HEK293T (cell line): ENCODE results near the gene KLF17.

Experiments
- CTCF ChIA-PET: fragments of 350-600 bp; formaldehyde crosslinking; extraction: SDS; loops from one replicate; lab custom pipeline; 2021; ENCODE audit warnings: antibody characterized with exemption, inconsistent platforms; lab: Yijun Ruan, JAX
- POLR2A ChIA-PET: fragments of 350-600 bp; formaldehyde crosslinking; extraction: SDS; loops from one replicate; lab custom pipeline; 2020; ENCODE audit warnings: antibody characterized with exemption, inconsistent platforms; lab: Yijun Ruan, JAX
- DNase-seq: peaks from one replicate; pipeline ENCODE4 v3.0.0; 2012; ENCODE audit warnings: mixed read lengths; ENCODE audit errors: extremely low spot score
- ARNT ChIP-seq: fragments of 450-650 bp; IDR thresholded peaks from 2 replicates; pipeline ENCODE4 v1.6.1; 2017; ENCODE audit warnings: mild to moderate bottlenecking
- BHLHE40 ChIP-seq: fragments of 450-650 bp; IDR thresholded peaks from 2 replicates; pipeline ENCODE4 v1.6.1; 2016; ENCODE audit warnings: mild to moderate bottlenecking, moderate library complexity, borderline replicate concordance
- CTBP1 ChIP-seq: fragments of 450-650 bp; IDR thresholded peaks from 2 replicates; pipeline ENCODE4 v1.6.1; 2016; ENCODE audit warnings: borderline replicate concordance
- ELF4 ChIP-seq: fragments of 450-650 bp; IDR thresholded peaks from 2 replicates; pipeline ENCODE4 v1.6.1; 2017; ENCODE audit warnings: antibody characterized with exemption
- FOXA1 ChIP-seq: fragments of 450-650 bp; IDR thresholded peaks from 2 replicates; pipeline ENCODE4 v1.6.1; 2016; ENCODE audit warnings: mild to moderate bottlenecking
- FOXK2 ChIP-seq: fragments of 450-650 bp; IDR thresholded peaks from 2 replicates; pipeline ENCODE4 v1.6.1; 2016; ENCODE audit warnings: mild to moderate bottlenecking
- FOXM1 ChIP-seq: fragments of 450-650 bp; IDR thresholded peaks from 2 replicates; pipeline ENCODE4 v1.6.1; 2017; ENCODE audit warnings: mild to moderate bottlenecking, borderline replicate concordance
- HDGF ChIP-seq: fragments of 450-650 bp; IDR thresholded peaks from 2 replicates; pipeline ENCODE4 v1.6.1; 2017; ENCODE audit warnings: antibody characterized with exemption, borderline replicate concordance
- L3MBTL2 ChIP-seq: fragments of 450-650 bp; conservative IDR thresholded peaks from 2 replicates; pipeline ENCODE4 v1.6.1; 2016; ENCODE audit warnings: mild to moderate bottlenecking
- LEF1 ChIP-seq: fragments of 450-650 bp; IDR thresholded peaks from 2 replicates; pipeline ENCODE4 v1.6.1; 2017; ENCODE audit warnings: mild to moderate bottlenecking, borderline replicate concordance
- NFRKB ChIP-seq: fragments of 450-650 bp; IDR thresholded peaks from 2 replicates; pipeline ENCODE4 v1.6.1; 2016; ENCODE audit warnings: mild to moderate bottlenecking, moderate library complexity
- SP1 ChIP-seq: fragments of 450-650 bp; IDR thresholded peaks from 2 replicates; pipeline ENCODE4 v1.6.1; 2017
- SUZ12 ChIP-seq: fragments of 450-650 bp; IDR thresholded peaks from 2 replicates; pipeline ENCODE4 v1.6.1; 2016; ENCODE audit warnings: mild to moderate bottlenecking
- TARDBP ChIP-seq: fragments of 450-650 bp; IDR thresholded peaks from 2 replicates; pipeline ENCODE4 v1.6.1; 2016
- ZNF384 ChIP-seq: fragments of 450-650 bp; IDR thresholded peaks from 2 replicates; pipeline ENCODE4 v1.6.1; 2016
- TF ChIP-seq, protein P1 (sequence below): fragments of 450-650 bp; IDR thresholded peaks from 2 replicates; pipeline ENCODE4 v1.6.1; 2016

KLF17 gene

DNA sequence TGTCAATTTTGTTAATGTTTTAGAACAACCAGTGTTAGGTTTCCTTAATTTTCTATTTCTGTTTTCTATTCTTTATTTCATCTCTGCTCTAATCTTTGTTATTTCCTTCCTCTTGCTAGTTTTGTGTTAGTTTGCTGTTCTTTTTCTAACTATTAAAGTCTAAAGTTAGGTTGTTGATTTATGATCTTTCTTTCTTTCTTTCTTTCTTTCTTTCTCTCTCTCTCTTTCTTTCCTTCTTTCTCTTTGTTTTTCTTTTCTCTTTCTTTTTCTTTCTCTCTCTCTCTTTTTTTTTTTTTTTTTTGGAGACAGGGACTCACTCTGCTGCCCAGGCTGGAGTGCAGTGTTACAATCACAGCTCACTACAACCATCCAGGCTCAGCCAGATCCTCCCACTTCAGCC is 40.2 kb downstream of the KLF17 start:
- ChIA-PET CTCF (no interaction called here), POLR2A (no interaction called here)
- no peak for TF ChIP-seq SP1
- no peak for TF ChIP-seq TARDBP
- TF ChIP-seq ZNF384: no peak
- TF ChIP-seq ARNT: no peak
- no peak for TF ChIP-seq L3MBTL2
- no peak for TF ChIP-seq CTBP1
- no peak for TF ChIP-seq SUZ12
- no peak for TF ChIP-seq NFRKB
- TF ChIP-seq BHLHE40: no peak
- no peak for TF ChIP-seq FOXK2
- TF ChIP-seq FOXM1: no peak
- TF ChIP-seq, protein P1, sequence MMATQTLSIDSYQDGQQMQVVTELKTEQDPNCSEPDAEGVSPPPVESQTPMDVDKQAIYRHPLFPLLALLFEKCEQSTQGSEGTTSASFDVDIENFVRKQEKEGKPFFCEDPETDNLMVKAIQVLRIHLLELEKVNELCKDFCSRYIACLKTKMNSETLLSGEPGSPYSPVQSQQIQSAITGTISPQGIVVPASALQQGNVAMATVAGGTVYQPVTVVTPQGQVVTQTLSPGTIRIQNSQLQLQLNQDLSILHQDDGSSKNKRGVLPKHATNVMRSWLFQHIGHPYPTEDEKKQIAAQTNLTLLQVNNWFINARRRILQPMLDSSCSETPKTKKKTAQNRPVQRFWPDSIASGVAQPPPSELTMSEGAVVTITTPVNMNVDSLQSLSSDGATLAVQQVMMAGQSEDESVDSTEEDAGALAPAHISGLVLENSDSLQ: no peak
- no peak for DNase-seq

DNA sequence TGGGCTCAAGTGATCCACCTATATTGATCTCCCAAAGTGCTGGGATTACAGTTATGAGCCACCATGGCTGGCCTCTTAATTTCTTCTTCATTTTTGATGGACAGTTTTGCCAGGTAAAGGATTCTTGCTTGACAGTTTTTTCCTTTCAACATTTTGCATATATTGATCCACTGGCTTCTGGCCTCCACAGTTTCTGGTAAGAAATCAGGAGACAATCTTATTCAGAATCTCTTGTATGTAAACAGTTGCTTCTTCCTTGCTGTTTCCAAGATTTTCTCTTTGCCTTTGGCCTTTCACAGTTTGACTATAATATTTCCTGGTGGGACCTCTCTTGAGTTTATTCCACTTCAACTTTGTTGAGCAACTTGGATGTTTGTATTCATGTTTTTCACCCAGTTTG is 42.9 kb downstream of the KLF17 start:
- DNase-seq: no peak
- ChIA-PET CTCF (no interaction called here), POLR2A (no interaction called here)
- TF ChIP-seq TARDBP (no peak), SP1 (no peak), L3MBTL2 (no peak), ELF4 (no peak), CTBP1 (no peak), LEF1 (no peak), NFRKB (no peak), FOXA1 (no peak), HDGF (no peak), BHLHE40 (no peak), FOXM1 (no peak), SUZ12 (no peak), FOXK2 (no peak), ARNT (no peak), ZNF384 (no peak)
- TF ChIP-seq, protein P1: no peak

- ChIA-PET CTCF (no interaction called here), POLR2A (no interaction called here)
- TF ChIP-seq HDGF: no peak
- TF ChIP-seq ZNF384: no peak
- no peak for TF ChIP-seq NFRKB
- TF ChIP-seq, protein P1: no peak
- TF ChIP-seq SUZ12: no peak
- TF ChIP-seq TARDBP: no peak
- TF ChIP-seq LEF1: no peak
- TF ChIP-seq ARNT: no peak
- TF ChIP-seq L3MBTL2: no peak
- no peak for TF ChIP-seq FOXM1
- TF ChIP-seq CTBP1: no peak
- no peak for TF ChIP-seq SP1
- TF ChIP-seq FOXK2: no peak
- TF ChIP-seq ELF4: no peak
- no peak for TF ChIP-seq FOXA1
- no peak for TF ChIP-seq BHLHE40
- DNase-seq: no peak
Observed at GRCh38 chr1:44168520-44169098, 50.0 kb downstream of the KLF17 start.

DNA sequence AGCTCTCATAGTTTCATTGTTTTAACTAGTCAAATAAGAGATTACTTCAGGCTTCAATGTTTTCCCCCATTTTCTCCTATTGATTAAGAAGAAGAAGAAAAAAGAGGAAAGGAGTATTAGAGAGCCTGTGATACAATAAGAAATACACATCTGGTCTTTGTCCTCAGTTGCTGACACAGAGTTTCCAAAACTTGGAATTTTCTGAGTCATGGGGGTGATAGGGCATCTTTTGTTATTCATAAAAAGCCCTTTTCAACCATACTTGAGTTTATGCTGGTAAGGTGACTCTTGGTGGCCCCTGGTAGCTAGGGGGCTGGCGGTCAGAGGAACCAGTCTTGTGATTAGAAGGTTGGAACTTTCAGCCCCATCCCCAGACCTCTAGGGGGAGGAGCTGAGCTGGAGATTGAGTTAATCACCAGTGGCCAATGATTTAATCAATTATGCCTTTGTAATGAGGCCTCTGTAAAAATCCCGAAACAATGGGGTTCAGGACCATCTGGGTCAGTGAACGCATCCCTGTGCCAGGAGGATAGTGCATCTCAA is 51.7 kb downstream of the KLF17 start:
- CTCF ChIA-PET: interaction anchor here (0.7 kb wide), 1 partner anchor 492 kb away, joined by 3 read pairs; no protein-coding TSS in a partner anchor
- TF ChIP-seq L3MBTL2: no peak
- TF ChIP-seq FOXM1: no peak
- TF ChIP-seq FOXA1: no peak
- no peak for TF ChIP-seq TARDBP
- no peak for TF ChIP-seq ZNF384
- no peak for TF ChIP-seq LEF1
- TF ChIP-seq FOXK2: no peak
- no peak for TF ChIP-seq SP1
- no peak for DNase-seq
- POLR2A ChIA-PET: interaction anchor here (1.2 kb wide), 1 partner anchor 14 kb away, joined by 3 read pairs; no protein-coding TSS in a partner anchor

DNA sequence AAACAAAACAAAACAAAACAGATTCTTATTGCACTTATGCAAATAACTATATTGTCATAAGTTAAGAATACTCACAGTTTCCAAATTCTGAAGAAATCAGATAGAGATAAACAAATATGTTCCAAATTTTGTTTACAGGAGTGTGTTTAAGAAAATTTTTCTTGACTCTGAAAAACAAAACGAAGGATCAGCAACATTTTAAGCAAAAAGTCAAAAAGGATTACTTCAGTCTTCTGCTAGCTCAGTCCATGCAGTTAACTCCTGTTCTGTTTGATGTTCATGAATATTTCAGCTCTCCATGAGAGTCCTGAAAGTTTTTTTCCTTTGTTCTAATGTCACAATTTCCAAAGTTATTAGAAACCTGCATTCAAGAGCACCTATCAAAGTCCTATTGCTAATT is 56.0 kb downstream of the KLF17 start:
- DNase-seq: no peak
- no peak for TF ChIP-seq FOXM1
- no peak for TF ChIP-seq FOXA1
- TF ChIP-seq NFRKB: no peak
- TF ChIP-seq, protein P1: no peak
- TF ChIP-seq HDGF: no peak
- no peak for TF ChIP-seq CTBP1
- no peak for TF ChIP-seq SP1
- TF ChIP-seq FOXK2: no peak
- no peak for TF ChIP-seq ELF4
- no peak for TF ChIP-seq LEF1
- TF ChIP-seq SUZ12: no peak
- ChIA-PET CTCF (no interaction called here), POLR2A (no interaction called here)
